Measurements from ENCODE around the gene PRRG1.
"Not testable (repeated sequence)": the region's sequence is repeated elsewhere in the genome, so short reads cannot be mapped to it uniquely, and the experiment has no call there.

Gene PRRG1

DNA sequence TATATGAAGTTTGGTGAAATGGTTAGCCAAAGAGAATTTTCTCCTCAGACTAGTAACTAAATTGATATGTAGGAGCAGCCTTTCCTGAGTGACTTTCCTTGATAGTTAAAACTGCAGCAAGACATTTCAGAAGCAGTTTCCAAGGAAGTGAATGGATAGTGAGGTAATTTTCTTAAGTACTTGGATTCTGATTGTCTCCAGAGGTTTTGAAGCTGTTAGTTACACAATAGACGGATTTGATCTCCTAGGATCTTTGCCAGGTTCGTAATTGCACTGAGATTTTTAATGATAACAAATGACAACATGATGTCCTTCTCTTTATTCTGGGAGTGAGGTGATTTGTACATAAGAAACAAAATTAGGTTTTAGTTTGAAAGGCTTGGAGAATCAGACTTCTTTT, 29.2 kb downstream of the PRRG1 start:
- no peak for DNase-seq (ENCODE audit: low spot score)
- no peak for FAIRE-seq

DNA sequence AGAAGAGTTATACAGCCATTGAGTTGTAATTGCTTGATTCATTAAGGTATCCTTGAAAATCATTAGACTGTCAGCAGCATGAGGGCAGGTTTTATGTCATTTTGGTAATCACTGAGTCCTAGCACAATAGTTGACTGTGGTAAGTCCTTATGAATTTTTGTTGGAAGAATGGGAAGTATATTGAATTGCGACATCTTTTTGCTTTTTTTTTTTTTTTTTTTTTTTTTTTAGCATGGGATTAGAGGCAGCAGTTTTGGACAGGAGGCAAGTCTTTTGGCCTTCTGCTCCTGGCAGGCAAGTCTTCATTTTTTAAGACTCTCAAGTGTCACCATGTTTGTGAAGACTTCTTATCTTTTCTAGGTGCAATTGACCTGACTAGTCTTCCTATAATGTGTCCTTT, 29.7 kb downstream of the PRRG1 start:
- no peak for FAIRE-seq
- DNase-seq (ENCODE audit: low spot score): no peak

DNA sequence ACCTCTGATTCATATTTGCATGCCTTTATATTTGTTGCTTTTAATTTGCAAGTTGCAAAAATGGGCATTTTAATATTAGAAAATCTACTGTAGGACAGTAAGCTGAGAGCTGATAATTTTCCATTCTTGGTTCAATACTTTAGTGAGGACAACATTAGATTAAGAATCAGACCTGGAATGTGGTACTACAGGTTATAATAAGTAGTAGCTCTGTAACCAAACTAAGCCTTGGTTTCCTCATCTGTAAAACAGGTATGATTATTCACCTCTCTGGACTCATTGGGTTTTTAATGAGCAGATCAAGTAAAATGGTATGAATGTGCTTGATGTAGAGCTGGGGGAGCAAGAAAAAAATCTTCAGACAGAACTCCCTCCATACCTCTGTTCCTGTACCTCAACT, 31.1 kb downstream of the PRRG1 start:
- DNase-seq (ENCODE audit: low spot score) (no peak), FAIRE-seq (no peak)

DNA sequence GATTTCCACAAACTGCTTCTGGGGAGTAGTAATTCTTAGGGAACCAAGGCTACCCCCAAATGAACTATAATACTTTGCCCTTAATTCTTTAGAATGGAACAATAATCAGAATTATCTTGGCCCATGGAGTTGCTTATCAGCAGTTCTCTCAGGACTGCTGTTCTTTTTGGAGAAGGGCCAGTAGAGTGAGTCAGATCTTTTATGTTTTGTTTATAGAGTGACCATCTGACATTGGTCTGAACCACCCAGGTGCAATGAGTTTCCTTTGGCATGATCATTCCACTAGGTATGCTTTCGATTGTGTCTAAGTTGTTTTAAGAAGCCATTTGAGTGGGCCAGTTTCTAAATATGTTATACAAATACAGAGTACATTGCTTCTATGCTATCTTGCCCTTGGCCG, 31.8 kb downstream of the PRRG1 start:
- DNase-seq (ENCODE audit: low spot score) (peak; percentile 6), FAIRE-seq (no peak)

DNA sequence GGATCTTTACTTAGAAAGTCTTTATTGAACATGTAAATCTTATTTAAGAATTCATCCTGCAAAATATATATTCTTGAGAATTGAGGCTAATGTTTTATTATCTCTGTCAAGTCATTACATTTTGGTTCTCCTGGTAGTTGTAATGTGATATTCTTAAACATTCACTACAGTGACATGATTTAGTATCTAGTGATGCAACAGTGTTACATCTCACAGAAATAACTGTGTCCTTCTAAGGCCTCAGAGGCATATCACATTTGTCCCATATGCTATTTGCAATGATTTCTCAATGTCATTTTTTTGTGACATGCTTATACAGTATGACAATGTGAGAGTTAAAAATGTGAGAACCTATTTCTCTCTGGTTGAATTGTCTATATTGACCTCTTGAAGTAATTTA, 34.1 kb downstream of the PRRG1 start:
- no peak for FAIRE-seq

DNA sequence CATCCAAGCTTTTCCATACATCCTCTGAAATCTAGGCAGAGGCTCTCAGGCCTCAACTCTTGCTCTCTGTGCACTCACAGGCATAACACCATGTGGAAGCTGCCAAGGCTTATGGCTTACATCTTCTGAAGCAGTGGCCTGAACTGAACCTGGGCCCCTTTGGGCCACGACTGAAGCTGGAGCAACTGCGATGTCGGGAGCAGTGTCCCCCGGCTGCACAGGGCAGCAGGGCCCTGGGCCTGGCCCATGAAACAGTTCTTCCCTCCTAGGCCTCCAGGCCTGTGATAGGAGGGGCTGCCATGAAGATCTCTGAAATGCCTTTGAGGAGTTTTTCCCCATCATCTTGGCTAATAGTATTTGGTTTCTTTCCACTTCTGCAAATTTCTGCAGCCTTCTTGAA, 39.2 kb downstream of the PRRG1 start:
- FAIRE-seq: no peak

More for the DNA sequence above, 34.1 kb downstream of the PRRG1 start:
- no peak for DNase-seq (ENCODE audit: low spot score)

DNA sequence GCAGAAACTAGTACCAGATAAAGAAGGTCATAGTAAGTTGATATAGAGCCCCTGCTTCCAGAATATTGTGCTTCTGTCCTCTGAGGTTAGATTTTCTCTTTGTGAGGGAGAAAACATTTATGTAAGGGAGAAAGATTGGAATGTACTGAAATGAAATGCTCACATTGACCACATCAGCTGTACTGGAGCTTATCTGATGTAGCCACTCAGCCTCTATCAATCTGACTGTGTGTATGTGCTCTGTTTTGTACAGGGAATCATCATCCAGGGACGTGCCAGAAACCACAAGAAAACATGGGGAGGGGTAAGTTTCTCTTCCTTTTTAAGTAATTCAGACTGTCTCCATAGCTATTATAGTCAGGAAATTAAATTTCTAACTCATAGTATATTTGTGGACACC, 56.8 kb downstream of the PRRG1 start:
- no peak for FAIRE-seq
- no peak for DNase-seq (ENCODE audit: low spot score)

More for the DNA sequence above, 39.2 kb downstream of the PRRG1 start:
- DNase-seq (ENCODE audit: low spot score): no peak

DNA sequence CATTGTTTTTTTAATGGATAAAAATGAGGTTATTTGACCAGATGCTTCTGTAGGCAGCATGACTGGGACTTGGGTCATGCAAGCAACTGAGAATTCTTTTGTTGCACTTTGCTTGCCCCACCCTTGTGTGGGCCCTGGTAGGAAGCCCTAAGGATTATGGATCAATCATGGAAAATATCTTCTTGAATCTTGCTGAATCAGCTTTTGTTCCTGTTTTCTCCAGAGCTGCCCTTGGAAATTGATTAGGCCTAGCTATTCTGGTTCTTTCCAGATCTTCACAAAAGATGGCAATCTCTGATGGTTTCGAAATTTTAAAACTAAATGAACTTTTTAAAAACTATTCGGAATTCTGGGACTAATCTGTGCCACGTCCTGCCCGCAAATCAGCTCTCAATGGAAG, 58.6 kb downstream of the PRRG1 start:
- DNase-seq (ENCODE audit: low spot score) (no peak), FAIRE-seq (no peak)

DNA sequence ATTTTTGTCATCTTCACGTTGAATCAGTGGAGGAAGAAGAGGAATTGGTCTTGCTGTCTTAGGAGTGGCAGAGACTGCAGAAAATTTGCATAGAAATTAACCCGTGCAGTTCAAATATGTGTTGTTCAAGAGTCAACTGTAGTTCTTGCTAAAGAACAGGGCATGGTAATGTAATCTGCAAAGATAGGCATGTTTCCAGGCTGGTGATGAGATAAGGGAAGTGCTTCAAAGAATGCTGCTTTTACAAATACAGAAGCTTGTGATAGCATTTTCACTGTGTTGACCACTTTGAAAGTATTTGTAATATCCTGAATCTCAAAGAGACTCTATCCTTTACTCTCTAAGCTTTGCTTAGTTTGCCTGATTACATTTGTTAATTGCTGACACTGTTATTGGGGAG, 60.1 kb downstream of the PRRG1 start:
- FAIRE-seq (no peak), DNase-seq (ENCODE audit: low spot score) (no peak)

DNA sequence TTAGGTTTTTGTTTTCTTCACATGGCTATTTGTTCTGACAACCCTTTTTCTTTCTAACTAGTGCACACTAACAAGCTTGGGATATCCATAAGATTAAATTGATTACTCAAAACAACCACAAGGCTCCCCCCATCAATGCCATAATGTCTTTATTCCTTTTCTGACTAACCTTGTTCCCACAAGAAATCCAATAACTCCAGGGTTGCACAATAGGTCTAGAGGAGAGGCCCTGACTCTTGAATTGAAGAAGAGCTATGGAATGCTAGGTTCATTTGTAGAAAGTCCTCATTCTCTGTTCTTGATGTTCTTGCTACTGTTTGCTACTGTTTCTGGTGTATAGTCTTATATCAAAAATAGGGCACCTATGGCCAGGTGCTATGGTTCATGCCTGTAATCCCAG, 71.0 kb downstream of the PRRG1 start:
- no peak for DNase-seq (ENCODE audit: low spot score)
- FAIRE-seq: no peak

DNA sequence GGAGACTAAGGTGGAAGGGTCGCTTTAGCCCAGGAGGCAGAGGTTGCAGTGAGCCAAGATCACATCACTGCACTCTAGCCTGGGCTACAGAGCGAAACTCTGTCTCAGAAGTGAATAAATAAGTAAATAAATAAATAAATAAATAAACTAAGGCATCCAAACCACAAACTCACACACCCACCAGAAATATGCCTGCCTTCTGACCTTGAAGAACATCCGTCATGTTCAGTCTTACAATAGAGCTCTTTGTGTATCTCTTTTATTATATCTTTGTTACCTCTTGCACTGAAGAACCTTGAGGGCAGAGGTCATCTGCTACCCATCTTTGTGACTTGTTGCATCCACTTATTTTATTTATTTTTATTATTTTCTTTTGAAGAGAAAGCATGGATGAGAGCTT, 71.6 kb downstream of the PRRG1 start:
- FAIRE-seq (no peak), DNase-seq (ENCODE audit: low spot score) (no peak)

DNA sequence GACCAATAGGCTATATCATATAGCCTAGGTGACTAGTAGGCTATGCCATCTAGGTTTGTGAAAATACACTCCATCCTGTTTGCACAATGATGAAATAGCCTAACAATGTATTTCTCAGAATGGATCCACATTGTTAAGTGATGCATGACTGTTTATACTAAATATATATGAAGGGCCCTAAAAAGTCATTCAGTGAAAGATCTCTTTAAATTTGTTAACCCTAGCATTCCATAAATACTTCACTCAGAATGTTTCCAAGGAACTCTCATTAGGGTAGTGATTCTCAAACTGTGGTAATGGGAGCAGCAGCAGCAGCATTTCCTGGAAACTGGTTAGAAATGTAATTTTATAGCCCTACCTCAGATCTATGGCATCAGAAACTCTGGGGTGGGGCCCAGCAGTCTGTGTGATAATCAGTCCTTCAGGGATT, 74.9 kb downstream of the PRRG1 start:
- no peak for DNase-seq (ENCODE audit: low spot score)
- FAIRE-seq: no peak

DNA sequence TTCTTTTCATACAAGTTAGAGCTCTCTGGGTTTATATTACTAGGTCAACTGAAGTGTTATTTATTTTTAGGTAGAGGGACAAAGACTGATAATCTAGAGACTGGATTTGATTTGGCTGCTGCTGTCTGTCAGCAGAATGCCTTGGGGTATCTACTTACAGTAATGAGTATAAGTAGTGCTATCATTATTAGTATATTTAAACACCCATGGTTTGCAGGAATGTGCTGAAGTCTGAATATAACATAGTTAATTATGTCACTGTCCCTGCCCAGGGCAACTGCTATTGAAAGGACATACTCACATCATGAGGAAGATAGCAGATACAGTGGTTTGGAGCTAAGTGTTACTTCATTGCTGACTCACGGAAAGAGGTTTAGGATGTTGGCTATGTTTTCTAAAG, 76.2 kb downstream of the PRRG1 start:
- no peak for DNase-seq (ENCODE audit: low spot score)
- no peak for FAIRE-seq

DNA sequence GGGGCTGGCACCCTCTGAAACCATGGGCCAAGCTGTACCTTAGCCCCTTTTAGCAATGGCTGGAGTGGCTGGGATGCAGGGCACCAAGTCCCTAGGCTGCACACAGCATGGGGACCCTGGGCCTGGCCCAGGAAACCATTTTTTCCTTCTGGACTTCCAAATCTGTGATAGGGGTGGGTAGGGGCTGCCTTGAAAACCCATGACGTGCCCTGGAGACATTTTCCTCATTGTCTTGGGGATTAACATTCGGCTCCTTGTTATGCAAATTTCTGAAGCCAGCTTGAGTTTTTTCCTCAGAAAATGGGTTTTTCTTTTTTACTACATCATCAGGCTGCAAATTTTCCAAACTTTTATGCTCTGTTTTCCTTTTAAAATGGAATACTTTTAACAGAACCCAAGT, 79.8 kb downstream of the PRRG1 start:
- not testable (repeated sequence) for DNase-seq (ENCODE audit: low spot score); FAIRE-seq

DNA sequence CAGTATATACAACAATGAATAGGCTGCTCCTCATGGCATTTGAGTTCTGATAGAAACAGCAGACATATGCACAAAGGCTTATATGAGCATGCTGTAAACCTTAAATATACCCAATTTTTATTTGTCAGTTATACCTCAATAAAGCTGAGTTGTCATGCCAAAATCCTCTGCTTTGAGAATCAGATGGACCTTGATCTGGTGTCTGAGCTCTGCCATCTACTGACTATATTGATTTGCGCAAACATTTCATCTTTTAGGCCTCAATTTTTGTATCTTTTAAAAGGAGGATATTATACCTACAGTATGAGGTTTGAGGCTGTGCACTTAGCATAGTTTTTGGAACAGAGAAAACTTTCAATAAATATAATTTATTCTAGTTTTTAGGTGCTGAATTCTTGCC, 85.2 kb downstream of the PRRG1 start:
- no peak for FAIRE-seq
- no peak for DNase-seq (ENCODE audit: low spot score)

DNA sequence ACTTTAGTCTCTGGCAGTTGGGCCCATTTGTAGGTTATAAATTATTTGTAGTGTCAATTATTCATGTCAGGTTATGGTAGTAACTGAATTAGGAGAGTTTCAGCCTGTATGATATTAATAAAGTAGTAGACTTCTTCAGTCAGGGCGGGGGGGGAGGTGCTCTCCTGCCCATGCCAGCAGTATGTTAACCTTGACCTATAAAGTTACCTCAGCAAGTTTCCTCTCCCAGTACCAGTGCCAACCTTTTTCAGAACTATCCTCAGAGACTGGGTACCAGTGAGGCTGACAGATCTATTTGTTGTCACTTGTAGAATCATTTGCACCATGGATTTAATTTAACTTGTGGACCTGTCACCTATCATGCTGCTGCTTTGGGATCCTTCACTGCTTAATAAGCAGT, 88.0 kb downstream of the PRRG1 start:
- no peak for FAIRE-seq
- DNase-seq (ENCODE audit: low spot score): no peak

DNA sequence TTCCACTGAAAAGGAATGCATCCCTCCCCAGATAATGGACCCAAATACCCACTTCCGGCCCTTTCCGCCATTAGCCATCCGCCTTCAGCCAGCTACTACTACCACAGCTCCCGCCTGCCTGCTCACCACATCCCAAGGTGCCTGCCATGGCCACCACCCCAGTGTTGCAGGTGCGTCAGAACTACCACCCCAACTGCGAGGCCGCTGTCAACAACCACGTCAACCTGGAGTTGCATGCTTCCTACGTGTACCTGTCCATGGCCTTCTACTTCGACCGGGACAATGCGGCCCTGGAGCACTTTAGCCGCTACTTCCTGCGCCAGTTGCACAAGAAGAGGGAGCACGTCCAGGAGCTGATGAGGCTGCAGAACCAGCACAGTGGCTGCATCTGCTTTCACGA, 92.2 kb downstream of the PRRG1 start:
- FAIRE-seq (no peak), DNase-seq (ENCODE audit: low spot score) (no peak)

DNA sequence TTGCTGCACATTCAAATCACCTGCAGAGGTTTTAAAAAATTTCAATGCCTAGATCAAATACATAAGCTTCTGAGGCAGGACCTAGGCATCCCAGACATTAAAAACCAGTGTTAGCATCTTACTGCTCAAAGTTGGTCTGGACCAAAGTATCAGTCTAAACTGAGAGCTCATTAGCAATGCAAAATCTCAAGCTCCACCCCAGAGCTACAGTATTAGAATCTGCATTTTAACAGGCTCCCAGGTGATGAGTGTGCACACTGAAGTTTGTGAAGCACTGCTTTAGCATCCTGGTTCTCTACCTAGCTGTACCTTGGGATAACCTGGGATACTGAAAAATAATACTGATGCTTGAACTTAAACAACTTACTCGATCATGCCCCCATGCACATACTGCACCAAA, 96.0 kb downstream of the PRRG1 start:
- no peak for DNase-seq (ENCODE audit: low spot score)
- FAIRE-seq: no peak

DNA sequence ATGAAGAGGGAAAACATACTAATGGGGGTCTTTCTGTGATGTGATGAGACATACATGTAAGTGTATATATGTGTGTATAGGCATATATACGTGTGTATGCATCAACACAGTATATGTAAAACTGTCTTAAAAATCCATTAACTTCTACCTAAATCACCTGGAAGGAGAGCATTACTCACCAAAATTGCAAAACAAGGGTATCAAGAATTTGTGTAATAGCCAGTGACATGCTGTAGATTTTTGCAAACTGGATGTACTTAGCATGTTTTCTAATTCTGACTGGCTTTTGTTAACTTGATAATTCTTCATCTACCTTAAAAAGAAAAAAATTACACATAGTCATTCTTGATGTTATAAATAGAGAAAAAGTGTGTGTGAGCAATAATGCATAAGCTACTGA, 104.7 kb downstream of the PRRG1 start:
- FAIRE-seq (no peak), DNase-seq (ENCODE audit: low spot score) (no peak)

DNA sequence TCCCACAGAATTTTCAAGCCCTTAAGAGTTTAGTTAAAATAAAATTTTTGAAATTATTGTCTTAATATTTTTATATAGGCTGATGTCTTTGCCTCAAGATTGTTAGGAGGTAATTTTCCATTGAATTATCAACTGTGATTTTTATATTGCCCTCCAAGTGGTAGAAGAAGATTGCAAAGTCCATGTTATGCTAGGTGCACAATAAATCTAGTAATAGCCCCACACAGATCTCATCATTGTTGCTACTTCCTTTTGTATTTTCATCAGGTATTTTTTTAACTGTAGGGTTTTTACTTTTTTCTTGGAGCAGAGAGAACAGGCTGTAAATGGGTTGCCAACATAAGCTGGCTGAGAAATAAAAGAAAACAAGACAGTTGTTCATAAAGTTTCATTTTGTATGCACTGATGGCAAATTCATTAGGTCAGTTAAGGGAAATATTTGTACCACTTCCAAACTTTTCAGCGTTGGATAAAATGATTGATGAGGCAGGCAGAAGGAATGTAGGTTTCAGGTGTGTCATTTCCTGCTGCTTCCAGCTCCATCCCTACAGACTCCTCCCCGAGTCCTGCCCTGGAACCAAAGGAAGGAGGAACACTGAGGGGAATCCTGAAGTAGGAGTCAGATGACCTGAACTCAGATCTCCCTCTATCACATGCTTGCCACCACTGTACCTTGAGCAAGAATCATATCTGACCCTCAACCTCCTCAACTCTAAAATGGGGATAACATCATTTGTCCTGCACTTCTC, 105.5 kb downstream of the PRRG1 start:
- no peak for FAIRE-seq
- peak; percentile 52 for DNase-seq (ENCODE audit: low spot score)

DNA sequence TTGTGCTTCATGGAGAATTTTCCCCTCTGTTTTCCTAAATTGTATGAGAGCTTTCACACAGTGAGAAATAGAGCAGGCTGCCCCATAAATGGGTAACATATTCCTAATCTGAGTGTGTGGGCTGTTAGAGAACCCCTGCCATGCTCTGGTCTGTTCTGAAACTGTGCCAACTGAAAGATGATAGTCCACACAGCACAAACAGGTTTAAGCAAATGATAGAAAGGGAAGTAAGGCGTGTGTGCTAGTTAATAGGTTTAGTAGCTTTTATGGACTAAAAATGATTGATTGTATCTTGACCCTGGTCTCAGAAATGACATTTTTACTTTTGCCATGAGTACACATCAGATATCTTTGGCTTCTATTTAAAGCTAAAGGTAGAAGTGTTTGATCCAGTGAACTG, 106.2 kb downstream of the PRRG1 start:
- FAIRE-seq (no peak), DNase-seq (ENCODE audit: low spot score) (peak; percentile 0)

DNA sequence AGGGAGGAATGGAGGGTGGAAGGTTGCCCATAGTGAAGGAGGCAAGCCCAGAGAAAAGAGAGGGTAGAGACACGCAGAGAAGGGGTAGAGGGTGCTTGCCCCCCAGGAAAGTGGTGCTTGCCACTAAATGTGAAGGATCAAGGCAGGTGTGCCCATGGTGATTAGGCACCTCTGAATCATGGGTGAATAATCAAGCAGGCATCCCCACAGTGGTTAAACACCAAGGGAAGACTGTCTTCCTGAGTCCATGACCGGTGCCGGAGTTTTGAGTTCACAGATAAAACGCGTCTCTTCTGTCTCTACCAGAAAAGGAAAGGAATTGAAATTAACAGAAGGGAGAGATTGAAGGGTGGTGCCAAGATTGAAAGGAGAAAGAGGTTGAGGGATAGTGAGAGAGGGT, 111.1 kb downstream of the PRRG1 start:
- DNase-seq (ENCODE audit: low spot score): peak; percentile 1
- FAIRE-seq: not testable (repeated sequence)

DNA sequence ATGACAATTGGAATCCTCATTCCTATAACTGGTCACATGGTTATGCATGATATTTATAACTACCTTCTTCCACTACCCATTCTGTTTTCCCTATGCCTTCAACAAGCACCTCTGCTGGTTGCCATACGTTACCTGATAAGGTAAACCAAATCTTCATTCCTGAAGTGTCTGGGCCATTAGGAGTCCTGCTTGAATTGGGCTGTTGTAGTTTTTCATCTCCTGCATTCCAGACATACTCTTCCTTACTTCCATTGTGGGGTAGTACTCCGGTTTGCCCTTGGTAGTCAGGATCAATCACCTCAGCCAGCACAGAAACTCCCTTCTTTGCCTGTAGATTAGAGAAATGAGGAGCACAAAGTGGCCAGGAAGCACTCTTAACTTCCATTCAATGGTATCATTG, 113.2 kb downstream of the PRRG1 start:
- DNase-seq (ENCODE audit: low spot score) (no peak), FAIRE-seq (no peak)
